Nephron (organoid): ENCODE data around the gene ESPN.

Experiments
- H3K27ac Mint-ChIP-seq, 3 experiments: 2 replicates each; pipeline ENCODE4 v1.8.0; 2020; ENCODE audit warnings: mixed read lengths in 3 of 3, mild to moderate bottlenecking in 2 of 3, moderate library complexity in 1 of 3
- H3K27me3 Mint-ChIP-seq: 2 replicates; pipeline ENCODE4 v1.8.0; 2021; ENCODE audit warnings: low read depth, mild to moderate bottlenecking, moderate library complexity, mixed read lengths
- H3K36me3 Mint-ChIP-seq: 2 replicates; pipeline ENCODE4 v1.8.0; 2020; ENCODE audit warnings: low read depth, mixed read lengths
- H3K4me1 Mint-ChIP-seq: 2 replicates; pipeline ENCODE4 v1.8.0; 2020; ENCODE audit warnings: mixed read lengths
- H3K4me3 Mint-ChIP-seq, 3 experiments: 2 replicates each; pipeline ENCODE4 v1.8.0; 2020; ENCODE audit warnings: mild to moderate bottlenecking in 3 of 3, mixed read lengths in 3 of 3, moderate library complexity in 2 of 3
- H3K9me3 Mint-ChIP-seq: 2 replicates; pipeline ENCODE4 v1.8.0; 2020; ENCODE audit warnings: mixed read lengths
- CTCF ChIP-seq, 3 experiments: fragments of 200-600 bp; sonication (generic); IDR thresholded peaks; one replicate each; pipeline ENCODE4 v1.5.0; 2021; ENCODE audit warnings: antibody characterized with exemption in 3 of 3; ENCODE audit not compliant: unreplicated experiment in 3 of 3

The ESPN gene

GRCh38 chr1:6385488-6386191 lies 38.9 kb upstream of the ESPN start:
- Mint-ChIP-seq H3K4me1 (peaks cover 16% of the 10 kb centered on the region), H3K4me3 (no peak overlapping the region)
- TF ChIP-seq CTCF (IDR thresholded peaks at IDR 0.05; ENCODE audit: unreplicated experiment in 3 of 3) = no peak

GRCh38 chr1:6386371-6386949 lies 38.1 kb upstream of the ESPN start:
- TF ChIP-seq CTCF (IDR thresholded peaks at IDR 0.05; ENCODE audit: unreplicated experiment in 3 of 3) = no peak
- peaks cover 16% of the 10 kb centered on the region for H3K4me1 Mint-ChIP-seq
- no peak overlapping the region for H3K27ac Mint-ChIP-seq
- H3K9me3 Mint-ChIP-seq = no peaks in the 10 kb centered on the region
- H3K36me3 Mint-ChIP-seq = no peaks in the 10 kb centered on the region
- H3K4me3 Mint-ChIP-seq = peak overlapping the region in 1 of 3 experiments; percentile 54
- H3K27me3 Mint-ChIP-seq = peaks cover 15% of the 10 kb centered on the region

More at GRCh38 chr1:6385488-6386191, 38.9 kb upstream of the ESPN start:
- H3K36me3 Mint-ChIP-seq = no peaks in the 10 kb centered on the region
- H3K9me3 Mint-ChIP-seq = peaks cover 2% of the 10 kb centered on the region
- H3K27ac Mint-ChIP-seq = peak overlapping the region in 1 of 3 experiments; percentile 64
- H3K27me3 Mint-ChIP-seq = peaks cover 9% of the 10 kb centered on the region

- Mint-ChIP-seq H3K9me3 (no peaks in the 10 kb centered on the region), H3K4me3 (peak overlapping the region in 1 of 3 experiments; percentile 4), H3K36me3 (no peaks in the 10 kb centered on the region), H3K27ac (no peak overlapping the region), H3K27me3 (peaks cover 25% of the 10 kb centered on the region), H3K4me1 (peaks cover 30% of the 10 kb centered on the region)
- TF ChIP-seq CTCF (IDR thresholded peaks at IDR 0.05; ENCODE audit: unreplicated experiment in 3 of 3) = no peak
Observed at GRCh38 chr1:6389971-6390370, 34.6 kb upstream of the ESPN start.

GRCh38 chr1:6391951-6392808 lies 32.4 kb upstream of the ESPN start:
- Mint-ChIP-seq H3K4me1 (peaks cover 18% of the 10 kb centered on the region), H3K4me3 (peak overlapping the region; percentile 75 to 85 (median 85)), H3K9me3 (no peaks in the 10 kb centered on the region), H3K27ac (peak overlapping the region in 2 of 3 experiments; percentile 70 to 77), H3K27me3 (peaks cover 25% of the 10 kb centered on the region), H3K36me3 (no peaks in the 10 kb centered on the region)
- TF ChIP-seq CTCF (IDR thresholded peaks at IDR 0.05; ENCODE audit: unreplicated experiment in 3 of 3) = no peak

GRCh38 chr1:6392809-6393399 lies 31.7 kb upstream of the ESPN start:
- TF ChIP-seq CTCF (IDR thresholded peaks at IDR 0.05; ENCODE audit: unreplicated experiment in 3 of 3) = no peak
- Mint-ChIP-seq H3K36me3 (no peaks in the 10 kb centered on the region), H3K4me1 (peaks cover 15% of the 10 kb centered on the region), H3K4me3 (peak overlapping the region; percentile 87 to 89 (median 88)), H3K27ac (no peak overlapping the region), H3K9me3 (no peaks in the 10 kb centered on the region), H3K27me3 (peaks cover 29% of the 10 kb centered on the region)
